Esophagus squamous epithelium (tissue), 5 donors: Measurements from ENCODE around the gene OAT. TPM values are rescaled to one million over a fixed set of nuclear protein-coding genes. Genes with fewer than 3 reads are reported as not detected.

Experiments
- DNase-seq: peaks from one replicate; lab custom pipeline; 2025; lab: John Stamatoyannopoulos, UW
- H3K27ac ChIP-seq, 4 donors: fragments of 200-600 bp; sonication (generic); one replicate each; pipeline ENCODE4 v1.5.1; 2016 to 2019; ENCODE audit warnings: mild to moderate bottlenecking in 1 of 4
- H3K27me3 ChIP-seq, 4 donors: fragments of 200-600 bp; sonication (generic); 1 replicate in 3 of 4; 2 replicates in 1 of 4; pipeline versions ENCODE4 v1.5.1 to v1.6.0; 2017 to 2021; ENCODE audit warnings: antibody characterized with exemption in 1 of 4
- H3K36me3 ChIP-seq, 3 donors: fragments of 200-600 bp; sonication (generic); one replicate each; pipeline ENCODE4 v1.5.1; 2016 to 2019
- H3K4me1 ChIP-seq, 3 donors: fragments of 200-600 bp; sonication (generic); one replicate each; pipeline ENCODE4 v1.5.1; 2017 to 2019
- H3K4me3 ChIP-seq, 4 donors: fragments of 200-600 bp; sonication (generic); 1 replicate in 3 of 4; 2 replicates in 1 of 4; pipeline ENCODE4 v1.5.1; 2016 to 2019; ENCODE audit warnings: mild to moderate bottlenecking in 2 of 4, moderate library complexity in 1 of 4
- H3K9me3 ChIP-seq, 3 donors: fragments of 200-600 bp; sonication (generic); one replicate each; pipeline ENCODE4 v1.5.1; 2016 to 2019
- POLR2A ChIP-seq, 4 donors: fragments of 450-650 bp; IDR thresholded peaks; one replicate each; pipeline ENCODE4 v1.6.1; 2017; ENCODE audit warnings: antibody characterized with exemption in 4 of 4, mild to moderate bottlenecking in 4 of 4, moderate library complexity in 3 of 4
- WGBS, 2 donors: methylation state at CpG; one replicate each; pipeline ENCODE4 v1.1.5; 2018; 5-methylcytosine and 5-hydroxymethylcytosine counted together
- intact Hi-C: fragments of 100-400 bp; cut with DNase I; formaldehyde crosslinking; loops from one replicate; pipeline ENCODE4 v1.15.0; 2022
- total RNA-seq, 4 donors: library from RNA; depleted of rRNA; stranded (reverse); fragments of >200 nt; gene quantifications; one replicate each; pipeline ENCODE4 v1.1.0, GENCODE V29; 2016
- TF ChIP-seq, protein P1 (sequence below), 6 experiments: fragments of 450-650 bp in 4 of 6; fragments of 200-600 bp in 2 of 6; sonication (generic) in 2 of 6; IDR thresholded peaks; one replicate each; pipeline ENCODE4 v1.5.1; 2016 to 2019; ENCODE audit warnings: antibody characterized with exemption in 6 of 6, mild to moderate bottlenecking in 4 of 6, moderate library complexity in 4 of 6
- donor health status: DM: yes; HTN: yes; CAD: no.

The OAT gene
- total RNA-seq, 4 donors from 2014 or later = 101 to 194 (median 131) TPM

- Histone ChIP-seq H3K4me3 (no peak overlapping the region), H3K27ac (no peak overlapping the region), H3K9me3 (no peaks in the 10 kb centered on the region), H3K27me3 (peaks cover 0 to 39% (median 0%) of the 10 kb centered on the region in 4 donors), H3K36me3 (no peaks in the 10 kb centered on the region), H3K4me1 (peaks cover 0 to 42% (median 6%) of the 10 kb centered on the region in 3 donors)
- intact Hi-C loops = no loop called here
- no peak for DNase-seq
- WGBS, 2 donors = 71 to 90% methylated on average over 4 to 6 of the region's 11 CpGs
- TF ChIP-seq, protein P1, sequence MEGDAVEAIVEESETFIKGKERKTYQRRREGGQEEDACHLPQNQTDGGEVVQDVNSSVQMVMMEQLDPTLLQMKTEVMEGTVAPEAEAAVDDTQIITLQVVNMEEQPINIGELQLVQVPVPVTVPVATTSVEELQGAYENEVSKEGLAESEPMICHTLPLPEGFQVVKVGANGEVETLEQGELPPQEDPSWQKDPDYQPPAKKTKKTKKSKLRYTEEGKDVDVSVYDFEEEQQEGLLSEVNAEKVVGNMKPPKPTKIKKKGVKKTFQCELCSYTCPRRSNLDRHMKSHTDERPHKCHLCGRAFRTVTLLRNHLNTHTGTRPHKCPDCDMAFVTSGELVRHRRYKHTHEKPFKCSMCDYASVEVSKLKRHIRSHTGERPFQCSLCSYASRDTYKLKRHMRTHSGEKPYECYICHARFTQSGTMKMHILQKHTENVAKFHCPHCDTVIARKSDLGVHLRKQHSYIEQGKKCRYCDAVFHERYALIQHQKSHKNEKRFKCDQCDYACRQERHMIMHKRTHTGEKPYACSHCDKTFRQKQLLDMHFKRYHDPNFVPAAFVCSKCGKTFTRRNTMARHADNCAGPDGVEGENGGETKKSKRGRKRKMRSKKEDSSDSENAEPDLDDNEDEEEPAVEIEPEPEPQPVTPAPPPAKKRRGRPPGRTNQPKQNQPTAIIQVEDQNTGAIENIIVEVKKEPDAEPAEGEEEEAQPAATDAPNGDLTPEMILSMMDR (IDR thresholded peaks at IDR 0.05) = no peak
- TF ChIP-seq POLR2A (IDR thresholded peaks at IDR 0.05) = no peak
Measured at GRCh38 chr10:124353896-124354295, 64.8 kb downstream of the OAT start.

DNA sequence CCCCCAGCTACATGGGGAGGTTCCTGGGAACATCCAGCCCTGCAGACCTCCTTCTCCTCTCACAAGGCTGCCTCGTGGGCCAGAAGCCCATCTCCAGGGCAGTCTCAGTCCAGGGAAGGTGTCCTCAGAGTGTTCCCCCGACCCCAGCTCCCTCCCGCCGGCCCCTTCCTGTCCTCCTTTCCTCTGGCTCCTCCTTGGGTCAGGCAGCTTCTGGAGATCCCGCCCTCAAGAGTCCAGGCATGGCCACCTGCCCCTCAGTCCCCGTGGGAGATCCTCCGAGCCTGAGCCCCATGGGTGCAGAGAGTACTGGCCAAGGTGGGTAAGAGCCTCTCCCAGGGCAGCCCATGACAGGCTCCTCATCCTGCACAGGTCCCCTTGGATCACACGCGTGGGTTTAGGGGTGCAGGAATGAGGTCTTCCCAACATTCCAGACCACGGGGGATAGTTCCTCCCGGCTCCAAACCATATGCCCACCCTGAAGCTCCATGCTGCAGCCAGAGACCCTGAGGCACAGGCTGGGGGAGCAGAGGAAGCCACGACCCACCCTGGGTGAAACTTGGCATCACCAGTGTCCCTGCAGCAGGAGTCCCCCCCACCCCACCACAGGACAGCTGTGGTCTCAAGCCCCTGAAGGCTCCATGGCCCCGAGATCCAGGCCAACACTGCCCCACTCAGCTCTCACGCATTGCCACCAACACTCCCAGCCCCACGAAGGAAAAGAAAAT, 65.5 kb downstream of the OAT start:
- no peak for DNase-seq

GRCh38 chr10:124351481-124352220, 67.1 kb downstream of the OAT start:
- TF ChIP-seq, protein P1 (IDR thresholded peaks at IDR 0.05) = no peak
- TF ChIP-seq POLR2A (IDR thresholded peaks at IDR 0.05) = no peak
- intact Hi-C loops = no loop called here
- DNase-seq = no peak
- H3K27ac ChIP-seq = no peak overlapping the region
- H3K4me1 ChIP-seq = peaks cover 0 to 25% (median 6%) of the 10 kb centered on the region in 3 donors
- H3K36me3 ChIP-seq = no peaks in the 10 kb centered on the region
- no peaks in the 10 kb centered on the region for H3K9me3 ChIP-seq
- no peak overlapping the region for H3K4me3 ChIP-seq
- WGBS, 2 donors = 83 to 88% methylated on average over 2 to 4 of the region's 10 CpGs
- H3K27me3 ChIP-seq = peaks cover 0 to 36% (median 0%) of the 10 kb centered on the region in 4 donors

More for the DNA sequence above, 65.5 kb downstream of the OAT start:
- WGBS, 2 donors = 76 to 90% methylated on average over 3 to 9 of the region's 15 CpGs
- Histone ChIP-seq H3K27ac (no peak overlapping the region), H3K36me3 (no peaks in the 10 kb centered on the region), H3K4me1 (peaks cover 0 to 41% (median 6%) of the 10 kb centered on the region in 3 donors), H3K27me3 (peaks cover 0 to 36% (median 0%) of the 10 kb centered on the region in 4 donors), H3K4me3 (no peak overlapping the region), H3K9me3 (no peaks in the 10 kb centered on the region)
- intact Hi-C loops = no loop called here
- TF ChIP-seq, protein P1 (IDR thresholded peaks at IDR 0.05) = no peak
- no peak for TF ChIP-seq POLR2A (IDR thresholded peaks at IDR 0.05)

DNA sequence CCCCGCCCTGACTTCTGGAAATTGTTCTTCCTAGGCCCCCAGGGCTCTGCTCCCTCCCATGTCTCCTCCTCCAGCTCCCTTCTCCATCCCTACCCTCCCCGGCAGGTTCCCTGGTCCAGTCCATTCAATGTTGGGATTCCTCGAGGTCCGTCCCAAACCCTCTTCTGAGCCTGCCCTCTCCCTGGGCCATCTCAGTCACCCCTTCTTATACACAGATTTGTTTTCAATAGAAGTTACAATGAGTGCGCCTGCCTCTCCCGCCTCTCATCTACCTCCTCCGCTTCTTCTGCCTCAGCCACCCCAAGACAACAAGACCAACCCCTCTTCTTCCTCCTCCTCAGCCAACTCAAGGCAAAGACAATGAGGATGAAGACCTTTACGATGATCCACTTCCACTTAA, 67.9 kb downstream of the OAT start:
- no peak overlapping the region for H3K4me3 ChIP-seq
- no peak for DNase-seq
- H3K4me1 ChIP-seq = peaks cover 0 to 18% (median 6%) of the 10 kb centered on the region in 3 donors
- TF ChIP-seq POLR2A (IDR thresholded peaks at IDR 0.05) = no peak
- TF ChIP-seq, protein P1 (IDR thresholded peaks at IDR 0.05) = no peak
- H3K27me3 ChIP-seq = peaks cover 0 to 32% (median 0%) of the 10 kb centered on the region in 4 donors
- intact Hi-C loops = no loop called here
- H3K27ac ChIP-seq = no peak overlapping the region
- no peaks in the 10 kb centered on the region for H3K36me3 ChIP-seq
- WGBS, 2 donors = 92 to 97% methylated on average over 8 of the region's 8 CpGs
- no peaks in the 10 kb centered on the region for H3K9me3 ChIP-seq

GRCh38 chr10:124349996-124350280, 68.8 kb downstream of the OAT start:
- intact Hi-C loops = no loop called here
- WGBS, 2 donors = 73 to 94% methylated on average over 3 to 4 of the region's 5 CpGs
- H3K4me3 ChIP-seq = no peak overlapping the region
- H3K9me3 ChIP-seq = no peaks in the 10 kb centered on the region
- H3K36me3 ChIP-seq = no peaks in the 10 kb centered on the region
- H3K27ac ChIP-seq = no peak overlapping the region
- no peak for DNase-seq
- TF ChIP-seq, protein P1 (IDR thresholded peaks at IDR 0.05) = no peak
- TF ChIP-seq POLR2A (IDR thresholded peaks at IDR 0.05) = no peak
- peaks cover 0 to 32% (median 0%) of the 10 kb centered on the region in 4 donors for H3K27me3 ChIP-seq
- peaks cover 0 to 11% (median 0%) of the 10 kb centered on the region in 3 donors for H3K4me1 ChIP-seq
